ENCODE measurements around the gene PPP1R12C.

Gene PPP1R12C

DNA sequence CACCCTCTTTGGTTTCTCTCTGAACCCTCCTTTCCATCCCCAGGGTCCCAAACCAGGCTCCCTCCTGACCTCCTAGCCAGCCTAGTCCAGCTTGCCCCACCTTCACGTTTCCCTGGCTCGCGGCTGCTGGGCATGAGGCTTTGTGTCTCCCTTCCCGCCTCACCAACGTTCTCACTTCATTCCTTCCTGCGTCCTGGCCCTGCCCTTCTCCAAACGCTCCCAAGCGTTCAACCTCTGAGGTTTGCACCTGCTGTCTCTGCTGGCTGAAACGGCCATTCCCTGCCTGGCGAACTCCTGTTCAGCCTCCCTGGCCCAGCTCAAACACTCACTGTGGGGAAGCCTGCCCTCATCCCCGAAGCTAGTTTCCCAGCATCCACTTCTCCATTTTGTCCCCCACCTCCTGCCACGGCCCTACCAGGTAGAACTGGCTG is 29.4 kb downstream of the PPP1R12C start:
- Histone ChIP-seq H3K79me2 (ENCODE audit: low read length) (no peaks in the 10 kb centered on the region), H3K36me3 (replicated peaks; ENCODE audit: low read depth, low read length) (peaks cover 26% of the 10 kb centered on the region), H3K9me3 (ENCODE audit: insufficient read depth, low read length) (no peaks in the 10 kb centered on the region), H3K9ac (ENCODE audit: low read length) (no peak overlapping the region), H3K27ac (ENCODE audit: low read length) (no peak overlapping the region), H2AFZ (ENCODE audit: low read depth, low read length) (no peak overlapping the region), H3K27me3 (ENCODE audit: low read depth, low read length) (no peaks in the 10 kb centered on the region), H3K4me2 (ENCODE audit: low read length) (no peak overlapping the region), H3K4me3 (ENCODE audit: low read length) (no peak overlapping the region), H3K4me1 (ENCODE audit: low read length) (no peaks in the 10 kb centered on the region), H4K20me1 (ENCODE audit: insufficient read depth, low read length) (no peaks in the 10 kb centered on the region)
- TF ChIP-seq, protein P1, sequence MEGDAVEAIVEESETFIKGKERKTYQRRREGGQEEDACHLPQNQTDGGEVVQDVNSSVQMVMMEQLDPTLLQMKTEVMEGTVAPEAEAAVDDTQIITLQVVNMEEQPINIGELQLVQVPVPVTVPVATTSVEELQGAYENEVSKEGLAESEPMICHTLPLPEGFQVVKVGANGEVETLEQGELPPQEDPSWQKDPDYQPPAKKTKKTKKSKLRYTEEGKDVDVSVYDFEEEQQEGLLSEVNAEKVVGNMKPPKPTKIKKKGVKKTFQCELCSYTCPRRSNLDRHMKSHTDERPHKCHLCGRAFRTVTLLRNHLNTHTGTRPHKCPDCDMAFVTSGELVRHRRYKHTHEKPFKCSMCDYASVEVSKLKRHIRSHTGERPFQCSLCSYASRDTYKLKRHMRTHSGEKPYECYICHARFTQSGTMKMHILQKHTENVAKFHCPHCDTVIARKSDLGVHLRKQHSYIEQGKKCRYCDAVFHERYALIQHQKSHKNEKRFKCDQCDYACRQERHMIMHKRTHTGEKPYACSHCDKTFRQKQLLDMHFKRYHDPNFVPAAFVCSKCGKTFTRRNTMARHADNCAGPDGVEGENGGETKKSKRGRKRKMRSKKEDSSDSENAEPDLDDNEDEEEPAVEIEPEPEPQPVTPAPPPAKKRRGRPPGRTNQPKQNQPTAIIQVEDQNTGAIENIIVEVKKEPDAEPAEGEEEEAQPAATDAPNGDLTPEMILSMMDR (IDR thresholded peaks at IDR 0.05; ENCODE audit: low read depth, low read length): no peak
- no peak for TF ChIP-seq EZH2phosphoT487 (IDR thresholded peaks at IDR 0.05; ENCODE audit: low read depth)

DNA sequence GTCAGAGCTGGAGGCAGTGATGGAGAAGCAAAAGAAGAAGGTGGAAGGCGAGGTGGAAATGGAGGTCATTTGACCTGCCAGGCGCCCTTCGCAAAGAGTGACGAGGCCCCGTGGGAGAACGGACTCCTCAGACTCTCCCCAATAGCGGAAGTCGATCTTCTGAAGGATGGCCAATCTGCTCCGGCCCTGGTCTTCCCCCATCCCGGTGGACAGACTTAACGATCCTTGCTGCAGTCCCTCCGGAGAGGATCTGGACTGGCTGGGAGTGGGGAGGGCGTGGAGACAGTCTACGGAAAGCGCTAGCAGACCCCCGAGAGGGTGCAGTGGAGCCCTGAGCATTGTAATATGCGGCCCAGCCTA is 29.9 kb downstream of the PPP1R12C start:
- Histone ChIP-seq H3K4me1 (ENCODE audit: low read length) (no peaks in the 10 kb centered on the region), H3K79me2 (ENCODE audit: low read length) (no peaks in the 10 kb centered on the region), H3K36me3 (replicated peaks; ENCODE audit: low read depth, low read length) (peaks cover 26% of the 10 kb centered on the region), H3K9ac (ENCODE audit: low read length) (no peak overlapping the region), H3K27ac (ENCODE audit: low read length) (no peak overlapping the region), H2AFZ (ENCODE audit: low read depth, low read length) (no peak overlapping the region), H3K4me2 (ENCODE audit: low read length) (no peak overlapping the region), H3K9me3 (ENCODE audit: insufficient read depth, low read length) (no peaks in the 10 kb centered on the region), H4K20me1 (ENCODE audit: insufficient read depth, low read length) (no peaks in the 10 kb centered on the region), H3K4me3 (ENCODE audit: low read length) (no peak overlapping the region), H3K27me3 (ENCODE audit: low read depth, low read length) (no peaks in the 10 kb centered on the region)
- no peak for TF ChIP-seq EZH2phosphoT487 (IDR thresholded peaks at IDR 0.05; ENCODE audit: low read depth)
- TF ChIP-seq, protein P1 (IDR thresholded peaks at IDR 0.05; ENCODE audit: low read depth, low read length): no peak

DNA sequence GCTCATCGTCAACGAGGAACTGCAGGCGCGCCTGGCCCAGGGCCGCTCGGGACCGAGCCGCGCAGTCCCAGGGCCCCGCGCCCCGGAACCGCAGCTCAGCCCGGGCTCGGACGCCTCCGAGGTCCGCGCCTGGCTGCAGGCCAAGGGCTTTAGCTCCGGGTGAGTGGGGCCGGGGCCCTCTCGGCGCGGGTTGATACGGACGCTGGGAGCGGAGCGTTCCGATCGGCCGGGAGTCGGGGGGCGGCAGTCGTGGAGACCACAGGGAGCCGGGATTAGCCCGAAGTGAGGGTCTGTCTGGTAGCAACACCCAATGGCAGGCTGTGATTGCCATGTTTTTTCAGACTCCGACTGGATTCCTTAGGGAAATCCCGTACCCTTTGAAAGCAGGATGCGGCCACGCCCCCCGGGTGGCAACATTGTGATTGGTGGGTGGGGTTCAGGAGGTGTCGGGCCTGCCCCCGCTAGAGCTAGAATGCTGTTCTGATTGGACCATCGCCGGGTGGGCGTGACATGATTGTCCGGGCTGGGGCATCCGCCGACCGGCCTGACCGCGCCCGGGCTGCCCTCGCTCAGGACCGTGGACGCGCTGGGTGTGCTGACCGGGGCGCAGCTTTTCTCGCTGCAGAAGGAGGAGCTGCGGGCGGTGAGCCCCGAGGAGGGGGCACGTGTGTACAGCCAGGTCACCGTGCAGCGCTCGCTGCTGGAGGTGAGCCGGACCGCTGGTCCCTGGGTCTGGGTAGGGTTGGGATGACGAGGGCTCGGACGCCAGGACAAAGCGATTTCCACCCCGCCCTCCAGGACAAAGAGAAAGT is 30.5 kb downstream of the PPP1R12C start:
- Histone ChIP-seq H3K36me3 (replicated peaks; ENCODE audit: low read depth, low read length) (peaks cover 22% of the 10 kb centered on the region), H3K27me3 (ENCODE audit: low read depth, low read length) (no peaks in the 10 kb centered on the region), H3K4me1 (ENCODE audit: low read length) (no peaks in the 10 kb centered on the region), H3K27ac (ENCODE audit: low read length) (no peak overlapping the region), H3K79me2 (ENCODE audit: low read length) (no peaks in the 10 kb centered on the region), H2AFZ (ENCODE audit: low read depth, low read length) (no peak overlapping the region), H3K4me2 (ENCODE audit: low read length) (no peak overlapping the region), H3K9me3 (ENCODE audit: insufficient read depth, low read length) (no peaks in the 10 kb centered on the region), H3K9ac (ENCODE audit: low read length) (no peak overlapping the region), H3K4me3 (ENCODE audit: low read length) (no peak overlapping the region), H4K20me1 (ENCODE audit: insufficient read depth, low read length) (no peaks in the 10 kb centered on the region)
- TF ChIP-seq EZH2phosphoT487 (IDR thresholded peaks at IDR 0.05; ENCODE audit: low read depth): no peak
- TF ChIP-seq, protein P1 (IDR thresholded peaks at IDR 0.05; ENCODE audit: low read depth, low read length): no peak

DNA sequence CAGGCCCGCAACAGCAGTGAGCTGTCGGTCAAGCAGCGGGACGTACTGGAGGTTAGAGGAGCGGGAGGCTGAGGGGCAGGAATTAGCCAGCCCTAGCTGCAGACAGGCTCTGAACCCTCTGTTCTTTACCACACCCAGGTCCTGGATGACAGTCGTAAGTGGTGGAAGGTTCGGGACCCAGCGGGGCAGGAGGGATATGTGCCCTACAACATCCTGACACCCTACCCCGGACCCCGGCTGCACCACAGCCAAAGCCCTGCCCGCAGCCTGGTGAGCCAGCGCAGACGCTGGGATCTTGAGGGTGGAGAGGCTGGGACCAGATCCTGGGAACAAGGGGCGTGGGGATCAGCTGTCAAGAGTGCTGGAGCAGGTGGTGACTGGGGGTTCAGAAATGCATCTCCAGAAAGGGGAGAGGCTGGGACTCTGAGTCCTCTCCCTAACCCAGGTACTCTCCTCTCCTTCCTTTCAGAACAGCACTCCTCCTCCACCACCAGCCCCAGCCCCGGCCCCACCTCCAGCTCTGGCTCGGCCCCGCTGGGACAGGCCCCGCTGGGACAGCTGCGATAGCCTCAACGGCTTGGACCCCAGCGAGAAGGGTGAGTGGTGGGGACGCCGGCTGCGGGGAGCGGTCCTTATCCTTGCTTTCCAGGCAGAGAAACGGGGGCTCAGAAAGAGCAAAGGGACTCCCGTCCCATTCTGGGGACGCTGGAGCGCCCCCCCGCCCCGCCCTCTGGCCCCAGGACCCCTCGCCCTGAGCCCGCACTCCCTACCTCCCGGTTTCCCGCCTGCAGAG is 31.3 kb downstream of the PPP1R12C start:
- Histone ChIP-seq H3K36me3 (replicated peaks; ENCODE audit: low read depth, low read length) (peaks cover 14% of the 10 kb centered on the region), H3K27ac (ENCODE audit: low read length) (no peak overlapping the region), H3K4me2 (ENCODE audit: low read length) (no peak overlapping the region), H3K4me1 (ENCODE audit: low read length) (no peaks in the 10 kb centered on the region), H3K9ac (ENCODE audit: low read length) (no peak overlapping the region), H4K20me1 (ENCODE audit: insufficient read depth, low read length) (no peaks in the 10 kb centered on the region), H3K79me2 (ENCODE audit: low read length) (no peaks in the 10 kb centered on the region), H3K27me3 (ENCODE audit: low read depth, low read length) (no peaks in the 10 kb centered on the region), H3K4me3 (ENCODE audit: low read length) (no peak overlapping the region), H2AFZ (ENCODE audit: low read depth, low read length) (no peak overlapping the region), H3K9me3 (ENCODE audit: insufficient read depth, low read length) (no peaks in the 10 kb centered on the region)
- TF ChIP-seq, protein P1 (IDR thresholded peaks at IDR 0.05; ENCODE audit: low read depth, low read length): no peak
- TF ChIP-seq EZH2phosphoT487 (IDR thresholded peaks at IDR 0.05; ENCODE audit: low read depth): no peak

Data from OCI-LY3 (cell line).